ENCODE results near the gene GRID2IP.
A peak's percentile ranks its signal among the peaks of the same experiment; 100 is the strongest.
"Not testable (repeated sequence)": the region's sequence is repeated elsewhere in the genome, so short reads cannot be mapped to it uniquely, and the experiment has no call there.

Gene GRID2IP

GRCh38 chr7:6482307-6482706 lies 69.0 kb downstream of the GRID2IP start:
- DNase-seq = no peak

GRCh38 chr7:6481445-6481844 lies 69.8 kb downstream of the GRID2IP start:
- DNase-seq = no peak

GRCh38 chr7:6480323-6480660 lies 71.0 kb downstream of the GRID2IP start:
- DNase-seq = no peak

- no peak for DNase-seq
These were observed 72.2 kb downstream of the GRID2IP start for GRCh38 chr7:6479067-6479466.

GRCh38 chr7:6478186-6478585 lies 73.1 kb downstream of the GRID2IP start:
- no peak for DNase-seq

GRCh38 chr7:6477318-6477660 lies 74.0 kb downstream of the GRID2IP start:
- no peak for DNase-seq

- no peak for DNase-seq
These were observed 74.5 kb downstream of the GRID2IP start for GRCh38 chr7:6476596-6477317.

GRCh38 chr7:6475433-6476186 lies 75.7 kb downstream of the GRID2IP start:
- no peak for DNase-seq

GRCh38 chr7:6465862-6466261 lies 85.4 kb downstream of the GRID2IP start:
- no peak for DNase-seq

- not testable (repeated sequence) for DNase-seq
These were observed 87.7 kb downstream of the GRID2IP start for GRCh38 chr7:6463609-6464008.

- no peak for DNase-seq
These were observed 89.2 kb downstream of the GRID2IP start for GRCh38 chr7:6461946-6462550.

- no peak for DNase-seq
These were observed 90.2 kb downstream of the GRID2IP start for GRCh38 chr7:6460990-6461584.

GRCh38 chr7:6460303-6460702 lies 91.0 kb downstream of the GRID2IP start:
- no peak for DNase-seq

- not testable (repeated sequence) for DNase-seq
These were observed 92.6 kb downstream of the GRID2IP start for GRCh38 chr7:6458676-6459075.

GRCh38 chr7:6453734-6454133 lies 97.5 kb downstream of the GRID2IP start:
- no peak for DNase-seq

- DNase-seq = peak; percentile 72
These were observed 100.0 kb downstream of the GRID2IP start for GRCh38 chr7:6451224-6451705.

- DNase-seq = not testable (repeated sequence)
These were observed 100.7 kb downstream of the GRID2IP start for GRCh38 chr7:6450591-6450990.

- not testable (repeated sequence) for DNase-seq
These were observed 101.4 kb downstream of the GRID2IP start for GRCh38 chr7:6449884-6450283.

GRCh38 chr7:6448943-6449543 lies 102.2 kb downstream of the GRID2IP start:
- no peak for DNase-seq

- DNase-seq = peak; percentile 95
These were observed 103.6 kb downstream of the GRID2IP start, which contains the start of gene DAGLB for GRCh38 chr7:6447581-6448199. DAGLB (minus strand) TSS chr7:6447954; CDS start chr7:6447842, 112 bp downstream.
